GM20000 (cell line): ENCODE data around the gene CACNB2.

Experiments
- DNase-seq: peaks from one replicate; pipeline ENCODE4 v3.0.0; 2012; ENCODE audit warnings: low spot score
- CTCF ChIP-seq: IDR thresholded peaks from 2 replicates; pipeline ENCODE4 v1.5.1; 2012; ENCODE audit warnings: mild to moderate bottlenecking, control low read depth; ENCODE audit errors: extremely low read depth, missing control alignments

CACNB2 gene

DNA sequence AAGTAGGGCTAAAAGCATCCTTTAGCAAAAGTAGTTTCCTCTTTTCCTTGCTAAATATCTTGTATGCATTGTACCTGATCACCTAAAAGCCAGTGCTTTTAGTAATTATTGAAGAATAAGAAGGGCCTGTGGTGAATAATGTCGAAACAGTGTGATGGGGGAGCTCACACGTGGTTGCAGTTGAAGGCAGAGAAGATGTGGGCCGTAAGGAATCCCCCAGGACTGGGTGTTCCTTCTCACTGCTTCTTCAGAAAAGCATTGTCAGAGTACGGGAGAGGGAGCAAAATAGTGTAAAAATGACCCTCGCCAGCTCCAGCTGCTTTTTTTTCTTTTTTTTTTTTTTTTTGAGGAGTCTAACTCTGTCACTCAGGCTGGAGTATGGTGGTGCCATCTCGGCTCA lies 310.1 kb downstream of the CACNB2 start:
- DNase-seq: no peak
- no peak for TF ChIP-seq CTCF

- DNase-seq: no peak
- TF ChIP-seq CTCF: no peak
Observed at GRCh38 chr10:18455086-18455884, 315.1 kb downstream of the CACNB2 start.

DNA sequence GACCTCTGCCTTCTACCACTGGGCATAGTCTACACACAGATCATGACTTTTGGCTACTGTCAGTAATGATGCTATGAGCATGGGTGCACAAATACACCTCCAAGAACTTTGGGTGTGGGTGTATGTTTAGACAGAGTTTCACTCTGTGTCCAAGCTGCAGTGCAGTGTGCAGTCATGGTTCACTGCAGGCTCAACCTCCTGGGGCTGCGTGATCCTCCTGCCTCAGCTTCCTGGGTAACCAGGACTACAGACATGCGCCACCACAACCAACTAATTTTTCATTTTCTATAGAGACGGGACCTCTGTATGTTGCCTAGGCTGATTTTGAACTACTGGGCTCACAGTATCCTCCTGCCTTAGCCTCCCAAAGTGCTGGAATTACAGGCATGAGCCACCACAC lies 316.8 kb downstream of the CACNB2 start:
- TF ChIP-seq CTCF: no peak
- DNase-seq: no peak

DNA sequence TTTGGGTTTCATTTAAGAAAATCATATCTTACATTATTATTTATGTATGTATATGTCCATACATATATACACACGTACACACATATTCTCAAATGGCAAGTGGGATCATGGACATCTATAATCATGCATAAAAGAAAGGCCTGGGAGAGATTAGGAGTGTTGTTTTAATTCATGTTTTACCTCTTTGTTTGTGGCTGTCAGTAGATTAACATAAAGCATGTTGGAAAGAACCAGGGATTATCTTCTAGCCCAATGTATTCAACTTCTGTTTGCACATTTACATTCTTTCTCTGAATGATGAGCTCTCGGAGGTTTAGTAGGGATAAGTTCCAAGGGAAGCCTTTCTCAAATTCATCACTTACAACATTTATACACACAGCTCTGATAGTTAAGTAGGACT lies 319.8 kb downstream of the CACNB2 start:
- no peak for TF ChIP-seq CTCF
- DNase-seq: no peak

DNA sequence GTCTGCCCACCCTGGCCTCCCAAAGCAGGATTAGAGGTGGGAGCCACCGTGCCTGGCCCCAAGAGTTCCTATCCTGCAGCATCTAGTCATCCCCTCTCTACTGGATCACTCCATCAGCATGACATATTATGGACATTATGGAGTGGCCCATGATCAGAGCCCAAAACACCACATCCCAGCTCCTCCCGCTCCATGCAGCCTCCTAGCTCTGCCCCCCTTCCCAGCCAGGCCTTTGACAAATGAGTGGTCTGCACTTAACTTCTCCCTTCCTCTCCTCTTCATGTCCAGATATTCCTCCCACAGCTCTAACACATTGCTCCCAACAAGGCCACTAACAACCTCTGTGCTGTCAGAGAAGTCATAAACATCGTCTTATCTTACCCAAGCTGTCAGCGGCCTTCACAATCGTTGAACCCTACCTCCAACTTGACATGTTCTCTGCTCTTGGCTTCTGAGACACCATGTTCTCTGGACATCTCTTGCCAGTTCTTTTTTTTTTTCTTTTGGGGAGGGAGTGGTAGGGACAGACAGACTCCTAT lies 323.5 kb downstream of the CACNB2 start:
- no peak for TF ChIP-seq CTCF
- DNase-seq: no peak

- DNase-seq: no peak
- no peak for TF ChIP-seq CTCF
Observed at GRCh38 chr10:18469125-18469524, 328.9 kb downstream of the CACNB2 start.

GRCh38 chr10:18472977-18473376 lies 332.8 kb downstream of the CACNB2 start:
- TF ChIP-seq CTCF: peak; percentile 16
- DNase-seq: peak; percentile 15
